Testis (tissue), 3 donors: Measurements from ENCODE around the gene B3GAT2. TPM values are rescaled to one million over a fixed set of nuclear protein-coding genes. Genes with fewer than 3 reads are reported as not detected.

Source experiments
- DNase-seq: peaks from one replicate; pipeline ENCODE4 v3.0.0-alpha.2; 2019
- H3K27ac ChIP-seq, 2 donors: fragments of 200-600 bp; sonication (generic); one replicate each; pipeline ENCODE4 v1.5.1; 2019
- H3K27me3 ChIP-seq: fragments of 200-600 bp; sonication (generic); one replicate; pipeline ENCODE4 v1.5.1; 2019
- H3K36me3 ChIP-seq: fragments of 200-600 bp; sonication (generic); one replicate; pipeline ENCODE4 v1.5.1; 2017; ENCODE audit warnings: low read depth; ENCODE audit errors: missing control alignments
- H3K4me1 ChIP-seq: fragments of 200-600 bp; sonication (generic); one replicate; pipeline ENCODE4 v1.5.1; 2019
- H3K4me3 ChIP-seq, 2 donors: fragments of 200-600 bp; sonication (generic); one replicate each; pipeline ENCODE4 v1.5.1; 2017 to 2019
- H3K9me3 ChIP-seq: fragments of 200-600 bp; sonication (generic); one replicate; pipeline ENCODE4 v1.5.1; 2017
- CTCF ChIP-seq, 3 experiments: fragments of 450-650 bp in 2 of 3; fragments of 200-600 bp in 1 of 3; sonication (generic) in 1 of 3; IDR thresholded peaks; one replicate each; pipeline ENCODE4 v1.5.1; 2016 to 2019; ENCODE audit warnings: antibody characterized with exemption in 3 of 3, mild to moderate bottlenecking in 2 of 3, moderate library complexity in 1 of 3
- POLR2A ChIP-seq: fragments of 450-650 bp; IDR thresholded peaks from one replicate; pipeline ENCODE4 v1.6.1; 2017; ENCODE audit warnings: antibody characterized with exemption, mild to moderate bottlenecking, moderate library complexity
- WGBS, 2 donors: methylation state at CpG; one replicate each; pipeline ENCODE4 v1.1.5; 2018; 5-methylcytosine and 5-hydroxymethylcytosine counted together
- intact Hi-C: fragments of 100-400 bp; cut with DNase I; formaldehyde crosslinking; loops from one replicate; pipeline ENCODE4 v1.15.1; 2023; ENCODE audit warnings: low total_unique reads
- polyA plus RNA-seq: library from polyadenylated mRNA; stranded (reverse); fragments of 350-450 nt; fragmentation: Illumina TruSeq; extraction: RNeasy Lipid Tissue Mini Kit (QIAGEN cat#74804); gene quantifications from one replicate; pipeline ENCODE4 v1.2.3, GENCODE V29; 2014; ENCODE audit warnings: low read depth, low replicate concordance; ENCODE audit not compliant: insufficient read depth
- total RNA-seq, 2 donors: library from RNA; depleted of rRNA; stranded (reverse); fragments of >200 nt; gene quantifications; one replicate each; pipeline ENCODE4 v1.2.3, GENCODE V29; 2016

B3GAT2 gene
- total and polyA plus RNA-seq, 3 donors from 2014 or later: 1.4 to 2.2 (median 1.6) TPM

DNA sequence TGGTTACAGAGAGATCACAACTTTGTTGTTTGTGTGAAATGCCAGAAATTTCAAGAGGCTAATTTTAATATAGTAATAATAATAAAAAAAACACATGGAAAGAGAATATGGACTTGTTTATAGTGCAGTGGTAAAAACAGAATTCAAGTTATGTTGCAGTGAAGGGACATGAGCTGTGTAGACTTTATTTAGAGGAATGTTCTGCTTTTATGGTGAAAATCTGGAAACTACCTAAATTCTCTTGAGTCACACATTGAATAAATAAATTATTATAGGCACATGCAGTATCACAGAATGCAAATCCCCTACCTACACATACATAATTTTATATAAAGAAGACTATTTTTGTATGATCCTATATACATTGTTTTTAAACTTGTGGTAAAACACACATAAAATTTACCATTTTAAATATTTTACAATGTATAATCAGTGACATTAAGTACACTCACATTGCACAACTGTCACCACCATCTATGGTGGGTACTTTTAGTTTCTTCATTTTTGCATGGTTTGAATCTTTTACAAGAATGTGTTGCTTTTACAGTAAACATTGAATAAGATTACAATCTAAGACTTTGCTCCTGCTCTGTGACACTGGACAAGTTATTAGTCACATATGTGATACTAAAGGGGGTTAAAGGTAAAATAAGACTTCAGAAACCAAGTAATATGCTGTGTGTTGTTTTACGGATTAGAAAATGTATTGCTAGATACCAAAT lies 107.4 kb downstream of the B3GAT2 start:
- Histone ChIP-seq H3K36me3 (no peaks in the 10 kb centered on the region), H3K4me3 (no peak overlapping the region), H3K9me3 (no peaks in the 10 kb centered on the region), H3K27me3 (no peaks in the 10 kb centered on the region), H3K27ac (no peak overlapping the region), H3K4me1 (no peaks in the 10 kb centered on the region)
- TF ChIP-seq CTCF (IDR thresholded peaks at IDR 0.05) (no peak), POLR2A (no peak)
- WGBS, 2 donors: 89 to 93% methylated on average over 1 of the region's 1 CpG
- no peak for DNase-seq
- intact Hi-C loops: no loop called here

DNA sequence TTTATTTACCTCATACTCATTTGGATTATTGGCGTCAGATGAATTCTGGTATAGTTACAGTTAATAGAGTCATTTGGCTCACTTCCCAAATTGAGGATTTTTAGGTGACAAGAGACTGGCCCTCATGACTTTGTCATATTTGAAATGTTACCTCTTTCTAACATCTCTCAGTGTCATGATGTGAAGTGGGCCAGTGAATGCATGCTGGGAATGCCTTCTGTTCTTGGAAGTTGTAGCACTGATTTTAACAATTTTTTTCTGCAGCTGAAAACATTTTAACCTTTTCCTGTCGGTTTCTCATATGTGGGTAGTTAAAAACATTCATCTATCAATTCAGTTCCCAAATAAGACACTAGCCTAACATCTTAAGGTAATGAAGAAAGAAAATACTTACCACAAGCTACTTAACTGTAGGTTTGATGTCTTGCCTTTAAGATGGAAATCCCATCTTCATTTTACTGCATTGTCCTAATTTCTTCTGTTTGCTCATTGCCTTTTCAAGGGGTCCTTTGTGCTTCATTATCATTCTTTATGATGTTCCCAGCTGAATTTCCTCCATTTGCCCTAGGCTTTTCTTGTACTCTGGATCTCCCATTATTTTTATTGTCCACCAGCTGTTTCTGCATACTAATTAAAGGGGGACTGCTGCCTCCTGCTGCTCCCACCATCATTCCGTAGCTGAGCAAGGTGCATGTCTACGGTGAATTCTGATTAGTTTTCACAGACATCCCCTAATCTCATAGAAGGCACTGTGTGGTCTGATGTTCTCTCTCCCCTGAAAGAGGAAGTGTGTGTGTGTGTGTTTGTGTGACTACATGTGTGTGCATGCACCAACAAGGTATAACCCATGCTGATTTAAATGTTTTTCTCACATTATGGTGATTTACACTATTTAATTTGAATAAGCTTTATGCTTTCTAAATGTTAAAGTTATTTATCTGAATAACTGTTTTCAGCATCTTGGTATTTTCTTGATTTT lies 109.5 kb downstream of the B3GAT2 start:
- no peak for DNase-seq
- Histone ChIP-seq H3K4me1 (no peaks in the 10 kb centered on the region), H3K4me3 (no peak overlapping the region), H3K9me3 (no peaks in the 10 kb centered on the region), H3K27ac (no peak overlapping the region), H3K27me3 (no peaks in the 10 kb centered on the region), H3K36me3 (no peaks in the 10 kb centered on the region)
- WGBS, 2 donors: 75 to 80% methylated on average over 4 of the region's 4 CpGs
- TF ChIP-seq CTCF (IDR thresholded peaks at IDR 0.05) (no peak), POLR2A (no peak)
- intact Hi-C loops: no loop called here

DNA sequence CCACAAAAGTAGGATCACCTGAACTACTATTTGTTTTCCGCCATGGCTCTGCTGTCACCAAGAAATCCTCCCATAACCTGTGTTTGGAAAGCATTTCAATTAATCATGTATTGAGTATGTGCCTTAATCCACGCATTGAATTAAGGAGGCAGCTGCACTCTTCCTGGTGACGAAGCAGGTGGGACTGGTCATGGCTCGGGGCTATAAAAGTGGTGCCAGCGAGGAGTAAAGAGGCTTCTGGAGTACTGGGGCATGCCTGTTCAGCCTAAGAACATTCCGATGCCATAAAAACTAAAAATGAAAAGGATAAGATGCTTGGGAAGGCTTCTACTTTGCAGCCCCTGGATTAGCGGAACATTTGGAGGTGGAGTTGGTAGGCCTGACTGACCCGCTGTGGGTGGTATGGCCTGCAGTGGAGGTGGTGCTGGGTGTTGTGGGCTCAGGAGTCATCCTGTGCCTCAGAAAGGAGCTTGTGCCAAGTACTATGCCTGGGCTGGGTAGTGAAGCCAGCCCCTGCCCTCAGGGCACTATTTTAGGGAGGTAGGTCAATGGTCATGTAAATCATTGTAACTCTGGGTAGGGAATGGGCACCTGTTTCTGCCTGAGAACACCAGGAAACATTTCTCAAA lies 110.5 kb downstream of the B3GAT2 start:
- intact Hi-C loops: no loop called here
- Histone ChIP-seq H3K4me3 (no peak overlapping the region), H3K27me3 (no peaks in the 10 kb centered on the region), H3K4me1 (no peaks in the 10 kb centered on the region), H3K9me3 (no peaks in the 10 kb centered on the region), H3K27ac (no peak overlapping the region), H3K36me3 (no peaks in the 10 kb centered on the region)
- TF ChIP-seq POLR2A (no peak), CTCF (IDR thresholded peaks at IDR 0.05) (no peak)
- no peak for DNase-seq
- 94 to 98% methylated on average over 8 of the region's 8 CpGs for WGBS, 2 donors

GRCh38 chr6:70844301-70844700 lies 112.6 kb downstream of the B3GAT2 start:
- H3K27ac ChIP-seq: no peak overlapping the region
- H3K4me1 ChIP-seq: no peaks in the 10 kb centered on the region
- 97 to 100% methylated on average over 1 of the region's 1 CpG for WGBS, 2 donors
- no peak for DNase-seq
- TF ChIP-seq CTCF (IDR thresholded peaks at IDR 0.05): no peak
- no peak for TF ChIP-seq POLR2A
- no peaks in the 10 kb centered on the region for H3K9me3 ChIP-seq
- intact Hi-C loops: no loop called here
- no peaks in the 10 kb centered on the region for H3K36me3 ChIP-seq
- H3K4me3 ChIP-seq: no peak overlapping the region
- no peaks in the 10 kb centered on the region for H3K27me3 ChIP-seq
